ENCODE results near the gene LONRF2.

The LONRF2 gene

GRCh38 chr2:100243631-100244030 lies 78.7 kb downstream of the LONRF2 start:
- H3K4me3 ChIP-seq (ENCODE audit: low read depth, low read length) = no peak overlapping the region
- no peak for DNase-seq (ENCODE audit: low read depth)
- no peak for TF ChIP-seq CTCF (IDR thresholded peaks at IDR 0.05; ENCODE audit: insufficient read depth, low read depth, low read length, missing control alignments)

GRCh38 chr2:100242891-100243619 lies 79.2 kb downstream of the LONRF2 start:
- peak; percentile 76 for TF ChIP-seq CTCF (IDR thresholded peaks at IDR 0.05; ENCODE audit: insufficient read depth, low read depth, low read length, missing control alignments)
- peak; percentile 66 for DNase-seq (ENCODE audit: low read depth)
- H3K4me3 ChIP-seq (ENCODE audit: low read depth, low read length) = no peak overlapping the region

- H3K4me3 ChIP-seq (ENCODE audit: low read depth, low read length) = no peak overlapping the region
- peak; percentile 22 for DNase-seq (ENCODE audit: low read depth)
- TF ChIP-seq CTCF (IDR thresholded peaks at IDR 0.05; ENCODE audit: insufficient read depth, low read depth, low read length, missing control alignments) = no peak
These were observed 79.8 kb downstream of the LONRF2 start for GRCh38 chr2:100242476-100242875.

- DNase-seq (ENCODE audit: low read depth) = no peak
- TF ChIP-seq CTCF (IDR thresholded peaks at IDR 0.05; ENCODE audit: insufficient read depth, low read depth, low read length, missing control alignments) = no peak
- no peak overlapping the region for H3K4me3 ChIP-seq (ENCODE audit: low read depth, low read length)
These were observed 81.1 kb downstream of the LONRF2 start for GRCh38 chr2:100241236-100241635.

GRCh38 chr2:100240386-100240785 lies 81.9 kb downstream of the LONRF2 start:
- TF ChIP-seq CTCF (IDR thresholded peaks at IDR 0.05; ENCODE audit: insufficient read depth, low read depth, low read length, missing control alignments) = no peak
- no peak overlapping the region for H3K4me3 ChIP-seq (ENCODE audit: low read depth, low read length)
- no peak for DNase-seq (ENCODE audit: low read depth)

- TF ChIP-seq CTCF (IDR thresholded peaks at IDR 0.05; ENCODE audit: insufficient read depth, low read depth, low read length, missing control alignments) = no peak
- DNase-seq (ENCODE audit: low read depth) = no peak
- no peak overlapping the region for H3K4me3 ChIP-seq (ENCODE audit: low read depth, low read length)
These were observed 82.7 kb downstream of the LONRF2 start for GRCh38 chr2:100239486-100240210.

Data from GM12865 (cell line).